Measurements from ENCODE around the gene CADPS.

The CADPS gene

GRCh38 chr3:62688050-62688449 is 187.2 kb downstream of the CADPS start:
- Histone ChIP-seq H3K79me2 (ENCODE audit: insufficient read depth, low read length) (no peaks in the 10 kb centered on the region), H2AFZ (ENCODE audit: low read length) (no peak overlapping the region), H3K9ac (ENCODE audit: low read depth, low read length, poor library complexity, severe bottlenecking) (no peak overlapping the region), H3K9me3 (ENCODE audit: insufficient read depth, low read depth, low read length) (no peaks in the 10 kb centered on the region), H3K36me3 (ENCODE audit: insufficient read depth, low read length) (no peaks in the 10 kb centered on the region), H3F3A (ENCODE audit: low read depth) (no peaks in the 10 kb centered on the region), H3K4me2 (ENCODE audit: low read depth, low read length, poor library complexity, severe bottlenecking) (no peak overlapping the region), H4K20me1 (ENCODE audit: insufficient read depth, low read length, poor library complexity, severe bottlenecking) (no peaks in the 10 kb centered on the region), H3K9me2 (replicated peaks; ENCODE audit: low read depth, low read length) (no peaks in the 10 kb centered on the region), H3K4me3 (ENCODE audit: low read length, poor library complexity, severe bottlenecking) (no peak overlapping the region), H3K4me1 (ENCODE audit: insufficient read depth, low read length, poor library complexity, severe bottlenecking) (no peaks in the 10 kb centered on the region), H3K27me3 (ENCODE audit: insufficient read depth, low read length, poor library complexity, severe bottlenecking) (no peaks in the 10 kb centered on the region)
- no peak for TF ChIP-seq EZH2phosphoT487 (IDR thresholded peaks at IDR 0.05; ENCODE audit: borderline replicate concordance)
- TF ChIP-seq CTCF (conservative IDR thresholded peaks at IDR 0.05; ENCODE audit: low read length) = no peak

GRCh38 chr3:62686503-62687294 is 188.5 kb downstream of the CADPS start:
- H3K79me2 ChIP-seq (ENCODE audit: insufficient read depth, low read length) = no peaks in the 10 kb centered on the region
- H3F3A ChIP-seq (ENCODE audit: low read depth) = no peaks in the 10 kb centered on the region
- H3K4me3 ChIP-seq (ENCODE audit: low read length, poor library complexity, severe bottlenecking) = no peak overlapping the region
- H3K9ac ChIP-seq (ENCODE audit: low read depth, low read length, poor library complexity, severe bottlenecking) = no peak overlapping the region
- no peak overlapping the region for H3K4me2 ChIP-seq (ENCODE audit: low read depth, low read length, poor library complexity, severe bottlenecking)
- H2AFZ ChIP-seq (ENCODE audit: low read length) = no peak overlapping the region
- H3K4me1 ChIP-seq (ENCODE audit: insufficient read depth, low read length, poor library complexity, severe bottlenecking) = no peaks in the 10 kb centered on the region
- no peaks in the 10 kb centered on the region for H3K36me3 ChIP-seq (ENCODE audit: insufficient read depth, low read length)
- no peaks in the 10 kb centered on the region for H3K27me3 ChIP-seq (ENCODE audit: insufficient read depth, low read length, poor library complexity, severe bottlenecking)
- H3K9me2 ChIP-seq (replicated peaks; ENCODE audit: low read depth, low read length) = no peaks in the 10 kb centered on the region
- TF ChIP-seq EZH2phosphoT487 (IDR thresholded peaks at IDR 0.05; ENCODE audit: borderline replicate concordance) (no peak), CTCF (conservative IDR thresholded peaks at IDR 0.05; ENCODE audit: low read length) (no peak)
- H4K20me1 ChIP-seq (ENCODE audit: insufficient read depth, low read length, poor library complexity, severe bottlenecking) = no peaks in the 10 kb centered on the region
- H3K9me3 ChIP-seq (ENCODE audit: insufficient read depth, low read depth, low read length) = no peaks in the 10 kb centered on the region

- H3K79me2 ChIP-seq (ENCODE audit: insufficient read depth, low read length) = no peaks in the 10 kb centered on the region
- no peak overlapping the region for H3K9ac ChIP-seq (ENCODE audit: low read depth, low read length, poor library complexity, severe bottlenecking)
- no peak overlapping the region for H2AFZ ChIP-seq (ENCODE audit: low read length)
- no peaks in the 10 kb centered on the region for H3F3A ChIP-seq (ENCODE audit: low read depth)
- no peaks in the 10 kb centered on the region for H3K9me3 ChIP-seq (ENCODE audit: insufficient read depth, low read depth, low read length)
- H4K20me1 ChIP-seq (ENCODE audit: insufficient read depth, low read length, poor library complexity, severe bottlenecking) = no peaks in the 10 kb centered on the region
- H3K4me3 ChIP-seq (ENCODE audit: low read length, poor library complexity, severe bottlenecking) = no peak overlapping the region
- no peaks in the 10 kb centered on the region for H3K36me3 ChIP-seq (ENCODE audit: insufficient read depth, low read length)
- no peak for TF ChIP-seq CTCF (conservative IDR thresholded peaks at IDR 0.05; ENCODE audit: low read length)
- no peak for TF ChIP-seq EZH2phosphoT487 (IDR thresholded peaks at IDR 0.05; ENCODE audit: borderline replicate concordance)
- H3K27me3 ChIP-seq (ENCODE audit: insufficient read depth, low read length, poor library complexity, severe bottlenecking) = no peaks in the 10 kb centered on the region
- H3K9me2 ChIP-seq (replicated peaks; ENCODE audit: low read depth, low read length) = no peaks in the 10 kb centered on the region
- no peak overlapping the region for H3K4me2 ChIP-seq (ENCODE audit: low read depth, low read length, poor library complexity, severe bottlenecking)
- no peaks in the 10 kb centered on the region for H3K4me1 ChIP-seq (ENCODE audit: insufficient read depth, low read length, poor library complexity, severe bottlenecking)
These were observed 192.4 kb downstream of the CADPS start for GRCh38 chr3:62682826-62683225.

Data from Loucy (cell line).